Astrocyte (in vitro differentiated cells and primary cell): Measurements from ENCODE around the gene KLHL42.

Experiments used
- EZH2 ChIP-seq: IDR thresholded peaks from 2 replicates; pipeline ENCODE4 v1.6.1; 2012; ENCODE audit warnings: mild to moderate bottlenecking, low read length, inconsistent platforms; ENCODE audit not compliant: insufficient read depth
- TF ChIP-seq, protein P1 (sequence below): IDR thresholded peaks from 2 replicates; pipeline ENCODE4 v1.5.1; 2011; ENCODE audit warnings: low read depth, mild to moderate bottlenecking, inconsistent platforms, low read length, moderate library complexity; ENCODE audit not compliant: insufficient read depth

DNA sequence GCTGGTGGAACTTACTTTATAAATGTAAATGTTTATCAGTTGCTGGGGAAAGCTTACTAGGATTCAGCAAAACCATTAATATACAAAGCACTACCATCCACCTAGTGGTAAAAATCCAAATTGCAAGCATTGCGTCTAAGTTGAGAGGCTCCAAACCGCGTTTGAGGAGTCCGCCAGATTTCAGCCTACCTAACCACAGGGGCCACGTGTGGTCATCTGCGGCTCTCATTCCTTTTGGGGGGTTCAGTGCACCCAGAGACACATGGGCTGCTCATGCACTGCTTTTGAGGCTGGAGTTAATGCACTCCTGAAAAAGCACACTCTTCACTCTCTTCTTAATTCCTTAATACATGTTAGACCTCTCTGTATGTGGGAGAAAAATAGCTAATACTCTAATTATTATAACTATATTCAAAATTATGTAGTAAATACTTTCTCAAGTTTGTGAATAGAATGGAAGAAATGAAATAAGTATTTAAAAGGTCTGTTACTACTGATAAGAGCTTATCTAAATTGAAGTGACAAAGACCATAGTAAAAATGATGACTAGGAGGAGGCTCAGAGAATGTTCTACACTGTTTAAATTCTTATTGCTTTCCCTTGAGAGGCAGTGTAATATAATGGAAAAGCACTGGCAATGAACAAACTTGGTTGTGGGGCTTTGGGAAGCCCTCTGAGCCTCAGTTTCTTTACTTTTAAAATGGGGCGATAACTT, 41.4 kb downstream of the KLHL42 start:
- TF ChIP-seq, protein P1, sequence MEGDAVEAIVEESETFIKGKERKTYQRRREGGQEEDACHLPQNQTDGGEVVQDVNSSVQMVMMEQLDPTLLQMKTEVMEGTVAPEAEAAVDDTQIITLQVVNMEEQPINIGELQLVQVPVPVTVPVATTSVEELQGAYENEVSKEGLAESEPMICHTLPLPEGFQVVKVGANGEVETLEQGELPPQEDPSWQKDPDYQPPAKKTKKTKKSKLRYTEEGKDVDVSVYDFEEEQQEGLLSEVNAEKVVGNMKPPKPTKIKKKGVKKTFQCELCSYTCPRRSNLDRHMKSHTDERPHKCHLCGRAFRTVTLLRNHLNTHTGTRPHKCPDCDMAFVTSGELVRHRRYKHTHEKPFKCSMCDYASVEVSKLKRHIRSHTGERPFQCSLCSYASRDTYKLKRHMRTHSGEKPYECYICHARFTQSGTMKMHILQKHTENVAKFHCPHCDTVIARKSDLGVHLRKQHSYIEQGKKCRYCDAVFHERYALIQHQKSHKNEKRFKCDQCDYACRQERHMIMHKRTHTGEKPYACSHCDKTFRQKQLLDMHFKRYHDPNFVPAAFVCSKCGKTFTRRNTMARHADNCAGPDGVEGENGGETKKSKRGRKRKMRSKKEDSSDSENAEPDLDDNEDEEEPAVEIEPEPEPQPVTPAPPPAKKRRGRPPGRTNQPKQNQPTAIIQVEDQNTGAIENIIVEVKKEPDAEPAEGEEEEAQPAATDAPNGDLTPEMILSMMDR: peak; percentile 81
- no peak for TF ChIP-seq EZH2
